Kidney tubule cell (primary cell): ENCODE data around the gene TBC1D17.

ENCODE experiments used
- DNase-seq: peaks from one replicate; pipeline ENCODE4 v3.0.0-alpha.2; 2018; ENCODE audit warnings: low spot score

Gene TBC1D17

GRCh38 chr19:49894011-49894664 is 16.6 kb downstream of the TBC1D17 start:
- no peak for DNase-seq

- DNase-seq: no peak
Observed at GRCh38 chr19:49894879-49895565, 17.5 kb downstream of the TBC1D17 start.

- DNase-seq: no peak
Observed at GRCh38 chr19:49895566-49896297, 18.2 kb downstream of the TBC1D17 start.

GRCh38 chr19:49896863-49897621 is 19.5 kb downstream of the TBC1D17 start, which contains the start of gene IL4I1:
TSS of gene IL4I1 (minus strand) at chr19:49896887. CDS start at chr19:49896160, 727 bp downstream.
- peak; percentile 95 for DNase-seq

- no peak for DNase-seq
Observed at GRCh38 chr19:49904136-49904535, 26.6 kb downstream of the TBC1D17 start.

- DNase-seq: no peak
Observed at GRCh38 chr19:49906879-49907564, 29.5 kb downstream of the TBC1D17 start.

GRCh38 chr19:49907745-49908446 is 30.4 kb downstream of the TBC1D17 start:
- DNase-seq: no peak

- no peak for DNase-seq
Observed at GRCh38 chr19:49908480-49909420, 31.2 kb downstream of the TBC1D17 start.

GRCh38 chr19:49910179-49910578 is 32.7 kb downstream of the TBC1D17 start:
- DNase-seq: no peak

GRCh38 chr19:49911381-49912145 is 34.1 kb downstream of the TBC1D17 start:
- DNase-seq: peak; percentile 61

GRCh38 chr19:49912965-49913685 is 35.6 kb downstream of the TBC1D17 start:
- DNase-seq: no peak

GRCh38 chr19:49913720-49914119 is 36.2 kb downstream of the TBC1D17 start:
- DNase-seq: no peak

GRCh38 chr19:49915271-49915670 is 37.8 kb downstream of the TBC1D17 start:
- no peak for DNase-seq

- DNase-seq: no peak
Observed at GRCh38 chr19:49916839-49917733, 39.6 kb downstream of the TBC1D17 start.

- no peak for DNase-seq
Observed at GRCh38 chr19:49918089-49918488, 40.6 kb downstream of the TBC1D17 start.

- DNase-seq: no peak
Observed at GRCh38 chr19:49920624-49921363, 43.3 kb downstream of the TBC1D17 start.
